Adipose tissue (tissue), 3 donors: ENCODE data around the gene CBX1. TPM values are rescaled to one million over a fixed set of nuclear protein-coding genes. Genes with fewer than 3 reads are reported as not detected.

Experiments used
- H3K27ac ChIP-seq: one replicate; pipeline ENCODE4 v1.5.1; 2013; ENCODE audit warnings: low read depth, low read length
- WGBS, 3 donors: extraction: QIAGEN DNeasy Blood & Tissue Kit; methylation state at CpG; one replicate each; pipeline ENCODE4 v1.1.7; 2013; 5-methylcytosine and 5-hydroxymethylcytosine counted together
- polyA plus RNA-seq, 3 donors: library from polyadenylated mRNA; stranded (reverse); fragments of 200-250 nt; gene quantifications; one replicate each; pipeline ENCODE4 v1.2.3, GENCODE V29; 2013
- donor health status: healthy with polysubstance abuse.
- donor health status: Bipolar disorder and iron deficiency.
- donor health status: healthy.

Gene CBX1
- polyA plus RNA-seq, 3 donors, result 14.8 to 55.2 (median 20.8) TPM

GRCh38 chr17:48058393-48059124 is 42.7 kb downstream of the CBX1 start:
- WGBS, 3 donors, result 78 to 85% (median 85%) methylated on average over 11 of the region's 11 CpGs
- H3K27ac ChIP-seq, result no peak overlapping the region

DNA sequence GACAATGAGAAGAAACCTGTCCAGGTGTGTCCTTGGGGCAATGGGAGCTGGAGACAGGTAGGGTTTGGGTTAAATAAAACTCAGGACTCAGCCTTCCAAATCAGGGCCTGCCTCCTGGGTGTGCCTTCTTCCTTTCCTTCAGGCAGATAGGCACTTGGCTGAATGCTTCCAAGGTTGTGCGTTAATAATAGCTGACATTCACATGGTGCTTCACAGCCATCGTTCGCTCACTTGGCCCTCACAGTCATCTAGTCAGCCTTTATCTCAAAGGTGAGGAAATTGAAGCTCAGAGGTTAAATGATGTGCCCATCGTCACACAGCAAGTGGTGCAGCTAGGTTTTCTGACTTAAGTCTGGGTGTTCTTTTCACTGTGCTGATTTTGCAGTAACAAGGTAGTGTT is 43.7 kb downstream of the CBX1 start:
- WGBS, 3 donors, result 56 to 77% (median 76%) methylated on average over 4 of the region's 4 CpGs
- no peak overlapping the region for H3K27ac ChIP-seq

GRCh38 chr17:48056879-48057278 is 44.4 kb downstream of the CBX1 start:
- H3K27ac ChIP-seq, result no peak overlapping the region
- WGBS, 3 donors, result 76 to 88% (median 86%) methylated on average over 2 of the region's 2 CpGs

DNA sequence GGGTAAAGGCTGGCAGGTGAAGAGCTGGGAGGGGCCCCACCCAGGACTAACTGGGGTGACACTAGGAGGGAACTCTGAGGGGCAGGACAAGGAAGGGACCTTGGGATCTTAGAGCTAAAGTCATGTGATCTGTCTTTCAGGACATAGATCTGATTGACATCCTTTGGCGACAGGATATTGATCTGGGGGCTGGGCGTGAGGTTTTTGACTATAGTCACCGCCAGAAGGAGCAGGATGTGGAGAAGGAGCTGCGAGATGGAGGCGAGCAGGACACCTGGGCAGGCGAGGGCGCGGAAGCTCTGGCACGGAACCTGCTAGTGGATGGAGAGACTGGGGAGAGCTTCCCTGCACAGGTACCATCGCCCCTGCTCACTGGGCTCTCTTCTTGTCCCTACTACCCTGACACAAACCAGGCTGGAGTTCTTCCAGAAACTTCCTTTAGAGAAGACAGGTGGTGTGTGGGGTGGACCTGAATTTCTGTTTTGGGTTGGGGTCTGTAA is 45.0 kb downstream of the CBX1 start:
- WGBS, 3 donors, result 86 to 95% (median 94%) methylated on average over 10 of the region's 10 CpGs
- H3K27ac ChIP-seq, result no peak overlapping the region

- H3K27ac ChIP-seq, result no peak overlapping the region
- 69 to 85% (median 71%) methylated on average over 5 of the region's 5 CpGs for WGBS, 3 donors
Observed at GRCh38 chr17:48055531-48056245, 45.6 kb downstream of the CBX1 start.

DNA sequence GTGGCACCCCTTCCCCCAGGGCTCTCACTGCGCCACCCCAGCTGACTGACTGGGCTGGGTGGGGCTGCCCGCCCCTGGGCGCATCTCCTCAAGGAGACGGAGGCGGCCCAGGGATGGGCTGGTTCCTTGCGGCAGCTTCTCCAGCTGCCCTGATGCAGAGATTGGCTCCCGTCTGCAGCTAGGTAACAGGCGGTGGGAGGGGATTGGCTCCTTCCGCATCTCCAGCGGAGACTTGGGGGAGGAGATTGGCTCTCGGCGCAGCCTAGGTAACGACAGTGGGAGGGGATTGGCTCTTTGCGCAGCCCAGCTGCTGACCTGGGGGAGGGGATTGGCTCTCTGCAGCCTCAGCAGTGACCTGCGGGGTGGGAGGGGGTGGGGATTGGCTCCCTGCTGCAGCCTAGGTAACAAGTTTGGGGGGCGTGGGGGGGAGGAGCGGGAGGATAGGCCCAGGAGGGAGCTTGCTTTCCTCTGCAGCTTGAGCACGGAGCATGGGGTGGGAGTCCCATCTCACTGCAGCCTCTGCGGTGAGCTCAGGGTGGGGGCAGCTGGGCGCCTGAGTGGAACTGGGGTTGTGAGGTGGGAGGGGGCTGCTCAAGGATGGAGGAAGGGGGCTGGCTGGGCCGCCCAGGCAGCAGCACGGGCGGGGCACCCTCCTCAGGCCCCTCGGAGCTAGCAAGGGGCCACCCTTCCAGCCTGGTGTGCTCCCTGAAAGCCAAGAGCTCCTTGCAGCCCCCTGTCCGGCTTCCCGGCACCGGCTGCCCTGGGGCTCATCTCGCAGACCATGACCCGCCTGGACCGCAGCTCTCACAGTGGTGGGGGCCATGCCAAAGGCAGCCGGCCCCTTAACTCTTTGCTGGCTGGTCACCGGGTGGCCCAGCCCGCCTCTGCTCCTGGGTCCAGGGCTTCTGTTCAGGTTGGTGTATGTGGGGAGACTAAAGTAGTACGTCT is 46.8 kb downstream of the CBX1 start:
- WGBS, 3 donors, result 44 to 60% (median 46%) methylated on average over 31 to 34 of the region's 34 CpGs

GRCh38 chr17:48053758-48054237 is 47.5 kb downstream of the CBX1 start:
- H3K27ac ChIP-seq, result no peak overlapping the region
- 25 to 45% (median 34%) methylated on average over 6 of the region's 6 CpGs for WGBS, 3 donors

More for the DNA sequence above, 46.8 kb downstream of the CBX1 start:
- H3K27ac ChIP-seq, result no peak overlapping the region

DNA sequence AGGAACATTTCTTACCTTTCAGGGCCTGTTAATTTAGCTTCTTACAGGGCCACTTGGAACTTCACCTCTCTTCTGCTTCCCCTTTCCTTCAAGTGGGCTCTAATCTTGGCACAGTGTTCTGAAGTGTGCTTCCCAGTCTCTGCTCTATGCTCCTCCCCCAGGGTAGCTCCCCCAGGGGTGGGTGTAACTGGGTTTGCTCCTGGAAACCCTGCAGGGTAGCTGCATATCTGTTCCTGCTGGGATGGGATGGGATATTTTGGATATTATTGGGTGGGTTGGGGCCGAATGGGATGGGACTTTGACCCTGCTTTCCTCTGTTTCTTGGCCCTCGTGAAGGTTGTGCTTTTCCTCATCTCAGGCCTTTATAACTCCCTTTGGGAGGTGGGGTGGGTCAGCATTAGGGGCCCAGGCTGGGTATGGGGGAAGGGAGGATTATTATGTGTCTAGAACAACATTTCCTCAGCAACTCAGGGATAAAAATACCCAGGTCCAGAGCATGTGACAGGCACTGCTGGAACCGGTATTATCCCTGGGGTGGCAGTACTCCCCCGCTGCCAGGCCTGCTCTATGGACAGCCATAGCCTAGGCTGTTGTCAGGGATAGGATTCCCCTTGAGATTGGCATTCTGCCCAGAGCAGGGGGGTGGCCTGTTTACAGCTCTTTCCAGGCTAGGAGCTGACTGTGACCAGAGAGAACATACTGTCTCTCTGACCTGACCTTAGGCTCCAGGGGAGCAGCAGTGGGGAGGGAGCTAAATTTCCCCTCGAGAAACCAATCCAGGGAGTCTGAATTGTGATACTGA is 48.1 kb downstream of the CBX1 start:
- 24 to 35% (median 31%) methylated on average over 5 of the region's 5 CpGs for WGBS, 3 donors
- H3K27ac ChIP-seq, result peak overlapping the region; percentile 46

DNA sequence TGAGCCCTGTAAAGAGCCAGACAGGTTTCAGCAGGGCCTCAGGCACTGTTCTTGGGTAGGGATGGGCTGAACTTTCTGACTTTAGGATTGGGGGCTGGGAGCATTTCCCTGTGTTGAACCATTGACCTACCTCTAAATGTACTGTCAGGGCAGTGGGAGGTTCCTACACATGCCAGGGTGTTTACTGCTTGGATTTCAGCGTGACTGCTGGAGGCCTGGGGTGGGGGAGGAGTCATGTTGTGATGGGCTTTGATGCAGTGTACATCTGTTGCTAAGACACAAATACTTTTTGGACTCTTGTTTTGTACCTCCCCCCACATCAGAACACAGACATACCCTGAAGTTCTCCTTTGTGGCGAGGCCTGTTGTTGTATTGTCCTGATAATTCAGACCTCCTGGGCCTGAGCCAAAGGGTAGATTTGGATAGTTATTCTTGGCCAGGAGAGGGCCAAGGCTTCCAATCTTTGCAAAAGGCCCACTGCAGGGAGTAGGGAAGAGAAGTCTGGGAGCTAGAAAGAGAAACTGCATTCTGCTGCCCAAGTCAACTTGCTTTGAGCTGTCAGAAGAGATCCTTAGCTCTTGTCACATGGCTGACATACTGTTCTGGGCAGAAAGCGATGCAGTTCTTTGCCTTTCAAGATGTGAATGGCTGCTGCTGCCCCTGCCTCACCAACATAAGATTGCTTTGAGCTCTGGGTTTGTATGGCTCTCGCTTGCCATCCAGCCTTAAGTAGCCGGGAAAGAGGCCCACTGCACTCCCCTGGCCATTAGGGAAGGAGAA is 49.4 kb downstream of the CBX1 start:
- 47 to 58% (median 48%) methylated on average over 5 of the region's 5 CpGs for whole genome bisulfite sequencing, 3 donors
- H3K27ac ChIP-seq, result no peak overlapping the region

- WGBS, 3 donors, result 65 to 82% (median 74%) methylated on average over 10 of the region's 10 CpGs
- no peak overlapping the region for H3K27ac ChIP-seq
Observed at GRCh38 chr17:48051283-48051682, 50.0 kb downstream of the CBX1 start.

DNA sequence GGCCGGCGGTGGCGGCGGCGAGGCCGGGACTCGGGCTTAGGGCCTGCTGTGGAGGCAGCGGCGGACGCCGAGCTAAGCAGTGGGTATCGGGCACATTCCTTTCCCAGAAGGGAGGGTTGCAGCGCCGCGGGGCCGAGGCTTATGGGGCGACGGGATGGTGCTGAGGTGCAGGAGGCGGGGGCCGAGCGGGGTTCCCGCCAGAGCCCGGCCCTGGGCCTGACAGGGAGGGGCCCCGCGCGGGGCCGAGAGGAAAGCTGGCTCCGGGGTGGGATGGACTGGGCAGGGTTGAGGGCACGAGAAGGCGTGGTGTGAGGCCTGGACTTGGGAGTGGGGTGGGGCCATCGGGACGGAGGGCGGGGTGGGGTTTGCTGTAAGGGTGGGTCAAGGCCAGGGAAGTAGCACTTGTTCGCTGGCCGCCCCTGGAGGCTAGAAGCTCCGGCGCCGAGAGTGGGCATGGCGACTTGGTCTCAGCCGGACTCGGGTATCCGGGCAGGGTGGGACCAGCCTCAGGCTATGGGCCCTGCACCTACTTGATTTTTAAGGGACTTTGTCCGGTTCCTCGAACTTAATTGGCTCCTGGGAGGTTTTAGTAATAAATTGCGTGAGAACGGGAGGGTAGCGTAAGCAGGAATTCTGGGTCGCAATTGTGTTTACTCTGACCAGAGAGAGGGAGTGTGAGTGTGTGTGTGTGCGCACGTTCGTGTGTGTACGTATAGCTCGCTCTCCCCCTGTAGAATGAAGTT is 52.7 kb downstream of the CBX1 start:
- peak overlapping the region; percentile 87 for H3K27ac ChIP-seq
- 0 to 1% (median 0%) methylated on average over 46 to 53 of the region's 53 CpGs for WGBS, 3 donors

DNA sequence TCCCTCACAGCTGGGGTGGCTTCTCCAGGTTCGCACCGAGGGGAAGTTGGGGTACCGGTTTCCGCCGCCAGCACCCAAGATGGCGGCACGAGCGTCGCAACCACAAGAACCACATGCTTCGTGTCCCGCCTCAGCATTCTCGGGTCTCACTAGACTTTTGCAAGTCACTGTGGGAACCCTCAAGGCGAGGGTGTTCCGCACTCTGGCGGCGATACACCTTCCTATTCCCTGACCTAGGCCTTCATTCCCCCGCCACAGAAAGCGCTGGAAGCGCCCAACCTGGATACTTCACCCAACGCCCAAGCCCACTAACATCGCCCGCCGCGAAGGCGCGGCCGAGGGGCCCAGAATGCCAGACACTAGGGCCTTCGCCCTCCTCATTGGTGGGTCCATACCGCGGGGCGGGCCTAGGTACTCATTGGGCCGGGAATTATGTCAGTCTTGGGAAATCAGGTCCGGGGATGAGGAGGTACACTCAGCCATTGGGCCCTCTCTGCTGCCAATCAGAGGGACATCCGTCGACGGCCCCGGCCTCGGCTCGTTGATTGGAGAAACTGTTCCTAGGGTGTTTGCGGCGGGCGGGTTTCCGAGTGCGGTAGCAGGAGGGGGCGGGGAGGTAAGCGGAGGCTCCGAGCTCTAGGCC is 53.4 kb downstream of the CBX1 start, which contains the start of gene NFE2L1:
Gene NFE2L1 (plus strand): TSS at position 619 of the 643 bp plus-strand sequence. CDS start 2,760 bp downstream, outside the sequence.
- WGBS, 3 donors, result 0 to 1% (median 1%) methylated on average over 47 of the region's 47 CpGs
- H3K27ac ChIP-seq, result peak within 1 kb of the TSS; percentile 87

DNA sequence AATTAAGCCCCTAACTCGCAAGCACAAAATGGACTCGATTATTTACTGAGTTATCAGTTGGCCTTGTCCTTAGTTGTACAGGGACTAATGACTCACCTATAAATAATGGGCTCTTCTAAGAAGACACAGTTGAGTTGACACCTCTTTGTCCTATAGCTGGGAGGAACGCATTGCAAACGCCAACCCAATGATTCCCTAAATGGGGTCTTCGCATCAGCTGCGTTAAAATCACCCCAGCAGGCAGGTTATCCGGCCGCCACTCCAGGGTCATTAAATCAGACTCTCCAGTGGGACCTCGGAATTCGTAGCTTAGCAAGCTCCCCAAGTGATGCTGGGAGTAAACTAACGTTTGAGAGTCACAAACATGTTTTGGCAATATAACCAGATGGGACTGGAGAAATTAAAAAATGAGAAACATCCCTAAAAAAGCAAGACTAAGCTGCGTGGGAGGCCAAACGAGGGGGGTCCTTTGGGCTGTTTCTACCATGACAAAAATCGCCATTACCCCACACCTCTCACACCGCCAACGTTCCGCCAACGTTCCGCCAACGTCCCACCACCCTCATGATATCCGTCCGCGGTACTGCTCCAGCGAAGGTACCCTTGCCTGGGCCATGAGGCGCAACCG is 54.1 kb downstream of the CBX1 start:
- 6 to 7% (median 6%) methylated on average over 26 of the region's 26 CpGs for WGBS, 3 donors
- H3K27ac ChIP-seq, result peak overlapping the region; percentile 7

- 85 to 93% (median 93%) methylated on average over 7 of the region's 7 CpGs for WGBS, 3 donors
- no peak overlapping the region for H3K27ac ChIP-seq
Observed at GRCh38 chr17:48046296-48046695, 55.0 kb downstream of the CBX1 start.

GRCh38 chr17:48045316-48046001 is 55.8 kb downstream of the CBX1 start:
- H3K27ac ChIP-seq, result no peak overlapping the region
- 44 to 58% (median 58%) methylated on average over 8 of the region's 8 CpGs for WGBS, 3 donors
